ENCODE data around the gene COL21A1. TPM values are rescaled to one million over a fixed set of nuclear protein-coding genes. Genes with fewer than 3 reads are reported as not detected.

The COL21A1 gene
- polyA plus RNA-seq, 2 of the 4 experiments (the other 2 are of a cell fraction), result 1.4 to 3.3 TPM

- FAIRE-seq, result no peak
- Histone ChIP-seq H3K9me3 (peaks cover 5% of the 10 kb centered on the region; the same call in 1 of the 3 replicates), H3K4me1 (no peaks in the 10 kb centered on the region), H3K27ac (0 out of 6 replicates have a peak overlapping the region, but pooled peaks of 1 of the 2 experiments have one; percentile 22), H3K4me3 (no peak overlapping the region), H3K4me2 (no peak overlapping the region)
- ATAC-seq, result no peak
- TF ChIP-seq NFE2L2 (conservative IDR thresholded peaks at IDR 0.05; ENCODE audit: low read length) (peak; percentile 77), MAFK (IDR thresholded peaks at IDR 0.05; ENCODE audit: partially characterized antibody) (peak; percentile 98), ZC3H11A (IDR thresholded peaks at IDR 0.05) (no peak)
- peak in 1 of 2 experiments; percentile 43 for DNase-seq (ENCODE audit: low read depth in 1 of 2, low spot score in 1 of 2)
- CTCF ChIA-PET, result interaction anchor here (0.5 kb wide), 1 partner anchor 23 kb away, joined by 3 read pairs; no protein-coding TSS in a partner anchor
- POLR2A ChIA-PET, result no interaction called here
Observed at GRCh38 chr6:56076033-56076432, 171.3 kb downstream of the COL21A1 start.

GRCh38 chr6:56073761-56074160 is 173.6 kb downstream of the COL21A1 start:
- CTCF ChIA-PET, result no interaction called here
- no peak overlapping the region for H3K27ac ChIP-seq
- no peak for ATAC-seq
- no peak overlapping the region for H3K4me3 ChIP-seq
- POLR2A ChIA-PET, result no interaction called here
- no peak for TF ChIP-seq ZSCAN20 (CRISPR knock-in tag; IDR thresholded peaks at IDR 0.05)
- TF ChIP-seq E2F6 (IDR thresholded peaks at IDR 0.05; ENCODE audit: borderline replicate concordance, low read depth), result no peak
- no peak for TF ChIP-seq EP300 (IDR thresholded peaks at IDR 0.05)
- no peak for TF ChIP-seq TP53 (CRISPR knock-in tag; IDR thresholded peaks at IDR 0.05)
- TF ChIP-seq KDM1A (IDR thresholded peaks at IDR 0.05; ENCODE audit: low read depth), result no peak
- no peak for TF ChIP-seq SMC3 (IDR thresholded peaks at IDR 0.05)
- no peak for TF ChIP-seq ZC3H11A (IDR thresholded peaks at IDR 0.05)
- TF ChIP-seq ZNF302 (CRISPR knock-in tag; IDR thresholded peaks at IDR 0.05), result no peak
- no peak for TF ChIP-seq ZFP36 (IDR thresholded peaks at IDR 0.05; ENCODE audit: borderline replicate concordance, partially characterized antibody)
- peaks cover 5% of the 10 kb centered on the region; the same call in 1 of the 3 replicates for H3K9me3 ChIP-seq
- H3K4me1 ChIP-seq, result no peaks in the 10 kb centered on the region
- no peak for DNase-seq (ENCODE audit: low read depth in 1 of 2, low spot score in 1 of 2)
- no peak for FAIRE-seq
- no peak overlapping the region for H3K4me2 ChIP-seq

GRCh38 chr6:56073315-56073714 is 174.1 kb downstream of the COL21A1 start:
- POLR2A ChIA-PET, result no interaction called here
- CTCF ChIA-PET, result no interaction called here
- FAIRE-seq (no peak), DNase-seq (ENCODE audit: low read depth in 1 of 2, low spot score in 1 of 2) (no peak), ATAC-seq (no peak)
- TF ChIP-seq POLR2AphosphoS2 (conservative IDR thresholded peaks at IDR 0.05; ENCODE audit: low read length) (no peak), NR3C1 (IDR thresholded peaks at IDR 0.05) (no peak), ZFP36 (IDR thresholded peaks at IDR 0.05; ENCODE audit: borderline replicate concordance, partially characterized antibody) (no peak), HOXB5 (CRISPR knock-in tag; IDR thresholded peaks at IDR 0.05) (no peak), PBX3 (IDR thresholded peaks at IDR 0.05) (no peak), MAX (IDR thresholded peaks at IDR 0.05) (no peak), HMGXB4 (CRISPR knock-in tag; IDR thresholded peaks at IDR 0.05; ENCODE audit: borderline replicate concordance) (no peak), FOSB (CRISPR knock-in tag; IDR thresholded peaks at IDR 0.05) (no peak), HOXA7 (CRISPR knock-in tag; IDR thresholded peaks at IDR 0.05) (no peak), NPAS2 (CRISPR knock-in tag; IDR thresholded peaks at IDR 0.05; ENCODE audit: borderline replicate concordance) (no peak)
- Histone ChIP-seq H3K4me1 (no peaks in the 10 kb centered on the region), H3K9me3 (peaks cover 5% of the 10 kb centered on the region; the same call in 1 of the 3 replicates), H3K27ac (no peak overlapping the region), H3K4me3 (no peak overlapping the region), H3K4me2 (no peak overlapping the region)
- WGBS (ENCODE audit: missing lambda C conversion rate), result 89% methylated on average over 1 of the region's 1 CpG
